HG02798 (cell line): ENCODE measurements around the gene RAB40AL.

ENCODE experiments used
- ATAC-seq: cut with Tn5 transposase; IDR thresholded peaks from one replicate; pipeline ENCODE4 v1.9.1; 2021; ENCODE audit warnings: mild to moderate bottlenecking; ENCODE audit not compliant: unreplicated experiment, poor library complexity

Gene RAB40AL

DNA sequence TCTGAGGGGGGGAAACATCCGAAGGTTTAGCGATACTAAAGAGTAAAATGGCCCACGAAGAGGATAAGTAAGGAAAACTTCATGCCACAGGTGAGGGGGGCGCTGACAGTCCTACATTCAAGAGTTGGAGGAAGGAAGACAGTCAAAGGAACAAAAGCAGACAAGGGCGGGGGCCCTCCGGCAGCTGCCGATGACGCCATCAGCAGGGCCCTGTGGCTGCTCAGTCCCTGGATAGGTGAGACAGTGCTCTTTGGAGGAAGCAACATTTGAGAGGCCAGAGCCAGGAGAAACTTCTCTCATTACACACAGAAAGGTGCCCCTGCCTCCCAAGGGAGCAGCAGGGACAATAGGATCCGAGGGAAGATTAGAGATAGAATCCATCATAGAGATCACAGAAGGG, 41.5 kb downstream of the RAB40AL start:
- ATAC-seq: no peak

GRCh38 chrX:102979536-102979935, 42.5 kb downstream of the RAB40AL start:
- ATAC-seq: no peak

DNA sequence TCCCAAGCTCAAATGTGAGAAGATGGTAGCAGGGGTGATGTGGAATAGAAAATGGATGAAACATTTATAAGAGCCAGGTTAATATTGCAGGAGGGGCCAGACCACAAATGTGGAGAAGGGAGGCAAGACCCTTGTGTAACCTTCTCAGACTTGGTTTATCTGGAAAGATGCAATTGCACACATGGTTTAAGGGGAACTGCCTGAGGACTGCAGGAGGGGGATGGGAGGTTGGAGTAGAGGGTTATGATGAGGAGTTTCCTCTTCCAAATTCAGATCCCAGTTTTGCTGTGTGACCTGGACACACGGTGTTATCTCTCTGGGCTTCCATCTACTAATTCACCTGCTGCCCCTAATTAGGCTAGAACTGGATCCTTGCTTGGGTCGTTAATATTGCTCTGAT, 46.1 kb downstream of the RAB40AL start:
- ATAC-seq: no peak

DNA sequence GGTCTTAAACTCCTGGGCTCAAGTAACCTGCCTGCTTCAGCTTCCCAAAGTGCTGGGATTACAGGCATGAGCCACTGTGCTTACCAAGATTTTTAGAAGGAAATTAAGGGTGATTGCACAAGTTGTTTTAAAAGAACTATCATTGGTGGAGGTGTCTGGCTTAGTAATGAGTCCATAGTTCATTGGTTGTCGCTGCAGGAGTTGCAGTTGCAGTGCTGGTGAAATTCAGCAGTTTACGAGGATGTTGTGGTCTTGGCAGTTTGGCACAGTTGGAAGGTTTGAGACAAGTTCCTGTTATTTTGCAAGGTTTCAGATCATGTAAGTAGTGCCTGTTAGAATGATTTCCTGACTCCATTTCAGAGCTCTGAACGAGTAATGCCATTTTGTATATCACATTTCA, 48.1 kb downstream of the RAB40AL start:
- no peak for ATAC-seq
